GM21367 (cell line): ENCODE measurements around the gene CADPS2.

Experiments used
- ATAC-seq: cut with Tn5 transposase; IDR thresholded peaks from one replicate; pipeline ENCODE4 v1.9.1; 2021; ENCODE audit not compliant: unreplicated experiment

The CADPS2 gene

DNA sequence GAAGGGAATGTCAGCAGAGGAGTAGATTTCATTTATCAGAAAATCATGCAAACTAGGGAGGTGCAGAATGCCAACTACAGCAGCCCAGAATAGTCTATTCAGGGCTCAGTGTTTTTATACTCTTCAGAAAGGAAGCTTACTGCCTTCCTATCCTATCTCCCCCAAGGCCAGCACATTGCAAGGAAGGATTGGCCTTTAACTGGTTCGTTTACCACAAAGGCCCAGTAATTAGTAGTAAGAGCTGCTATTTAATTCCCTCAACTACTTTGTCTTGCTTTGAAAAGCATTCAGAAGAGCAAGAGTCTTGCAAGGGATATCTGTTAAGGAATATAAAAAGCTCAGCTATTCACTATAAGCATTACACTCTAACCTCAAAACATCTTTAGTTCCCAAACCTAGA, 97.1 kb downstream of the CADPS2 start:
- no peak for ATAC-seq

DNA sequence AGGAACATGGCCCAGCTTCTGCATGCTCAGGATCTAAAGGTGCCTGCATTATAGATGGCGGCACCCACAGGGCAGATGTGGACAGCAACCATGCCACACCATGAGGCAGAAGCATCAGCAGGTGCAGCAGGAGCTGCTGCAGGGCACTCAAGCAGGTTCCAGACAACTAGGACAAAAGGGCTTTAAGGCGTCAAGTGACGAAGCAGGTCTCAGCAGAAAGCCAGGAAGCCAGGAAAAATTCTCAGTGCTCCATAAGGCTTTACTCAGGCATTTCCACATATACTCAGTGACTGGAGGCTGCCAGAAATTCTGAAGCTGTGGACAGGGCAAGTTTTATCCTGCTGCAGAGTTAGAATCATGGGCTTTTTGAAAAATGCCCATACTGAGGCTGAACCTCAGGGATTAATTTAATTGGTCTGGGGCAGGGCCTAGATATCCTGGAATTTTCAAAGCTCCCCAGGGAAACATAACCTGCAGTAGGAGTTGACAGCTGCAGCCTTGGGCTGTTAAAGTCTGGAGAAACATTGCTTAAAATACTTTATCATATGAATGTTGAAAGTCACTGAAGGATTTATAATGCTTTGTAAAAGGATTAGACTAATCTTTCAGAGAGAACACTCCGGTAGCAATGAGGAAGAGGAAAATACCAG, 115.4 kb downstream of the CADPS2 start:
- no peak for ATAC-seq

DNA sequence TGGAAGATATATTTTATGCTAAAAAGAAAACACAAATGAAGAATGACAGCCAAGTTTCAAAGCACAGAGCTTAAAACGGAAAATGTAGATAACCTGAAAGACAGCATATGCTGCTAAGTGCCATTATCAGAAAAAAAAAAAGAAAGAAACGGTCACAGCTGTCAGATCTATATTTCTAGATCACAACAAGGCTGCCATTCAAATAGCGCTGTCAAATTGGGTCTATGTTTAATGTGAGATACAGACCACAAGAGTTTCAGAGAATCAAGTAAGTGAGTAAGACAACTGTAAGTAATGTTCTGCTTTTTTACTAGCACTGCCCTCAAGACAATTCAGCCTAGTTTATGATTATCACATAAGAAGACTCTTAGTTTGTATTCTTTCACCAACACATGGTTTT, 117.4 kb downstream of the CADPS2 start:
- no peak for ATAC-seq

DNA sequence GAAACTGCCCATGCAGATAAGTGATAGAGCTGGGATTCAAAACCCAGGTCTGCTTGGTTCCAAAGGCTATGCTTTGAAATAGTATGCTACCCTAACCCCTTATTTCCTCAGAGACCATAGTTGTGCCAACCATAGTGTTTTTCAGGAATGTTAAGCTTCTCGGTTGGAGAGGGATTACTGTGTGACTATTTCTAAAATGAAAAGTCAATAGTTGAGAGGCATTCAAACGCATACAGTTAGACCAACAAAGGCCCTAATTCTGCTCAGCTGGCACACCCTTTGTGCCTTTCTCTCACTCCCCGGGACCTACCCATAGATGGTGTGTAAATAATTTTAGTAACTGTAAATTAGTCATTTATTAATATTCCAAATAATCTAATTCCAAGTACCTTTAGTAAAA, 118.9 kb downstream of the CADPS2 start:
- no peak for ATAC-seq

DNA sequence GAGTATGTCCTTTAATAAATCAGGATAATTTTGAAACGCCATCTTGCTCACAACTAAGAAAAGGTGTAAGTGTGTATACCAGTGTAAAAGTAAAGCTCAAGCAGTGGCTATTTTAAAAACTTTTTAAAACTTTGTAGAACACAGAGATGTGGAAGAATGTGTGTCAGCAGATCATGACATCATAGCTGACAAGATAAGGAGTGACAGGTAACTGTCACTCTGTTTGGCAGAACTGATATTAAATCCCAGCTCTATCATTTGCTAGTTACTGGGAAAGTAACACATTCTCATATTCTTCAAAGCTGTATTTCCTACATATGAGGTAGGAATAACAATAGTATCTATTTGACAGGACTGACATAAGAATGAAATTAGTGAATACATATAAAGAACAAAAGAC, 119.7 kb downstream of the CADPS2 start:
- ATAC-seq, result no peak

DNA sequence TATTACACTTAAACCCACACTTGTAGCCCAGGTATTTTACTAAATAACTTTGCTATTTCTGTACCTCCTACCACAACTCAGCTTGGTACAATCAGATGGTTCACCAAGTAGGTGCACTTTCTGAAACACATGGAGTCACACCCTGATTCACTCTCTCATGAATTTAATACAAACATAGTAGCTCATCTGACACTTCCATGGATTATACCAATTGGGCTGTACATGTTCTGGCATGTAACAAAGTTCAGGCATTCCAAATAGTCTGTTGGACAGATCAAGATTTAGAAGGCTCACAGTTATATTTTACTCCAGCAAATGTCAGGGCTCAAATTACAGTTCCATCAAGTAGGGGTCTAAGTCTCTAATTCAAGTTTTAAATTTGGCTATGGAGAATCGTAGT, 121.4 kb downstream of the CADPS2 start:
- ATAC-seq, result no peak

DNA sequence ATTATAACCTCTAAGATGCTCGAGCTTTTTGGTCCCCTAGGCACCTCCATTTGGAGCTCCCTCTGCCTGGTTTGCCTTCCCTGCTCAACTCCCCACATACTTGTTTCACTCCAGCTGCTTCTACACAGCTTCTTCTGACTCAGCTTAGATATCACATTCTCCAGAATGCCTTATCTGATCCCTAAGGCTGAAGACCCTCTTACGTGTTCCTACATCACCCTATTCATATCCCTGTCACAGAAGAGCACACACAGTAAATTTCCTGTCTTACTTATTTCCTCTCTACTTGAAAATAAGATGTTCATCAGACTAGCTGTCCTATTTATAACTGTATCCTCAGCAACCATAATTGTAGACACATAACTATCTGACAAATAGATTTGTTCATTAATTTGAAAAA, 122.2 kb downstream of the CADPS2 start:
- no peak for ATAC-seq

DNA sequence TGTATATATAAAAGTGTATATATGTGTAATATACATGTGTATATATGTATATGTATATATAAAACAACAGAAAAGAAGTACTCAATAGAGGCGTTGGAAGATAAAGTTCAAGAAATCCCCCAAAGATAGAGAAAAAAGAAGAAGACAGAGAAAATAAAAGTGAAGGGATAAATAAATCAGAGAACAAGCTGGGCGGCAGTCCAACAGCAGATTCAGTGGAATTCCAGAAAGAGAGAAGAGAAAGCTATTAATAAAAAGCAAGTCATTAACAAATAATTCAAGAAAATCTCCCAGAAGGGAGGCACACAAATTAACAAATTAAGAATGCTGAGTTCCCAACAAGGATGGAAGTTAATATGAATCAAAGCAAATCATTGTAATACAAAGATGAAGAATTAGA, 124.2 kb downstream of the CADPS2 start:
- ATAC-seq, result no peak

DNA sequence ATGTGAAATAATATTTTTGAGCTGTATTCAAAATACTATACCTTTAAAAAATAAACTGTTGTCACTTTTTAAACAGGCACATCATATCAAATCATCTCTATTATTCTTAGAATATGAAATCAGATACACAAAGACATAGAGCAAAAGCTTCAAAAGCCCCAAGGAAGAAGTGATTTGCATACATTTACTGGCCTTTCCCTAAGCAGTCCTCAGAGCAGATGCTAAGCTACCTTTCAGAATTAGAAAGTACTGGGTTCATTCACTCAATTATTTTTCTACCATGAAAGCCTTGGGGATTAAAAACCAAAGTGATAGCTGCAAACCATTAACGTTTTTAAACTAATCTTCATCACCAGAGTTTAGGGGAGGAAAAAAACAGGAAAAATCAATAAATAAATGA, 127.8 kb downstream of the CADPS2 start:
- ATAC-seq, result no peak

DNA sequence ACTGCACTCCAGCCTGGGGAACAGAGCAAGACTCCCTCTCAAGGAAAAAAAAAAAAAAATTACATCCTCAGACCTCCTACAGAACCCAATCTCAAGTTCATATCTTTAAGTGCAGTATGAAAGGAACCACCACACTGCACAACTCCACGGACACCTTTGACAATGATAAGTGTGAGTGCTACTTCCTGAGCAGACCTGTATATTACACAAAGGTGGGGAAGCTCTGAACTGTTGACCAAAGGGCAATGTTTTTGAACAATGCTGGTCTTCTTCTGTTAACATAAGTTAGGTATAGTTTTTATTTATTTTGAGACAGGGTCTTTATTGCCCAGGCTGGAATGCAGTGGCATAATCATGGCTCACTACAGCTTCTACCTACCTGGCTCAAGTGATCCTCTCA, 129.4 kb downstream of the CADPS2 start:
- ATAC-seq, result no peak

DNA sequence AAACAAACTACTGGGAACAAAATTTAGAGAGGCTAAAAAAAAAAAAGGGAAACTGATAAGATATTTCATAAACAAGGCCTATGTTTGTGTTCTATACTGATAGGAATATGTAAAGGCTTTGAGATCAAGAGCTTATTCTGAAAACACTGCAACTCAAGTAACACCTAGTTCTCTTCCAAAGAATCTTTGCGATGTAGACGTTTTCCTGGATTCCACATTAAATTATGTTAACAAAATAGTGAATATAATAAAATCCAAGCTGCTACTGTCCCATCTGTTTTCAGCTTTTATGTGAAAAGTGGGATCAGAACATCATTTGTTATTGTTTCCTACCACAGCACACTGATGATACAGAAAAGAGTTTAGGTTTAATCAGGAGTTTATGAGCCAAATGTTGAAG, 130.6 kb downstream of the CADPS2 start:
- no peak for ATAC-seq

DNA sequence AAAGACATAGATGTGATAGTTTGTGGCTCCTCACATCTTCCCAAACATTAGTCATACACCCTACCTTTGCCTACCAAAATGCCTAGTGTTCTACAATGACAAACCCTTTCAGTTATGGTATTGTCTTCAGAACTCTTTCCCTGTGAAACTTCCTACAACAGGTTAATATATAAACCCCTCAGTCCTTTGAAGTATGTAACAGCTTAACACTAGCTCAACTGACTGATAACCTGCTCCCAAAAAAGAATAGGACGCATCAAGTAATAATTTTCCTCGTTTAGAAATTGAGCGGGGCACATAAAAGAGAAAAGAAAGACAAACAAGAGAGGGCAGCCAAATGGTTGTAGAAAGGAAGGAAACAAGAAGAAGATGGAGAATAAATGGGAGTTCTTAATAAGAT, 133.7 kb downstream of the CADPS2 start:
- ATAC-seq, result no peak

DNA sequence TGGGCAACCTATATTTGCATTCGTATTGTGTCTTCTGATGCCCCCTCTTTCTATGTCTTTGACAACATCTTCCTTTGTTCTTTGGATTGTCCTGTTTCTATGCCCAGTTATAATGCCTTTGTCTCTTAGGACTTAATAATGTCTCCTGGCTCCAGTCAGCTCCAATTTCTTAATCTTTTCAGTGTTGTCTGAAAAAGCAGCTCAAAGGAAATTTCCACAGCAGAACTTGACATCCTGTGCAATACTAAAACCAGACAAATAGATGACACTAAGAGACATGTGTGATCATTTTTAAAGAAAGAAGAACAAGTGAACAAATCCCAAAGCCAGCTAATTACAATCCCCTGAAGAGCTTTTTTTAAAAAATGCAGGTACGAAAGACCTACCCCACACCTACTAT, 135.9 kb downstream of the CADPS2 start:
- ATAC-seq, result no peak

DNA sequence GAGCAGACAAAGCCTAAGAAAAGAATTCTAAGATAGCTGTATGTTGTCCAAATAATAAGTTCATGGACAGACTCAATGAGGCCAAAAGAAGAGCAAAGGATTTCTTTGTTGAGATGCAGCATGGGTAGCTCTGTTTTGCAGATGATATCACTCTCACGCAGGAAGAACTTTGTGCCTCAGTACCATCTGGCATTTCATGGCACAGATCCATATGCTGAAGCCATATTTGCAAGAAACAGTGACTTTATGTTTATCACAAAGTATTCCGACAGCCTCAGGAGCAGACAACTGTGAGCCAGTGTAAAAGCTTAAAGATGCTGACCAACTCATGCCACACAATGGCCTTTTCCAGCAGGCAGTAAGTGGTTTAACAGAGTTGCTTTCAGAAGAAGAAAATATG, 138.1 kb downstream of the CADPS2 start:
- no peak for ATAC-seq

DNA sequence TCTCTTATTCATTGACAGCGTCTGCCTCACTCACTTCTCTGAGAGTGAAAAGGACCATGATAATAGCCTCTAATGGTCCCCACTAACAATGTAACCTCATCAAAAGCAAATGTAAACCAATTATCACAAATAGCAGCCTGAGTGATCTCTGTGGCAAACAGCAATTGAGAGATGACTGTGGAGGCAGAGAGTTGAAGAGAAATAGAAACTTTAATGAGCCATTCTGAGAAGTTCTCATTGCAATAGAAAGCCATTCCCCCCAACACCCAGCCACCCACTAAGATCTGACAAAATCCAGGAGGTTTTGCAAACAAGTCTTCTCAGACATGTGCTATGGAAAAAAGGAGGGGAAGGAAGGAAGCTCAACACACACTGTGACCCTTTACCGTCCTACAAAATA, 139.3 kb downstream of the CADPS2 start:
- ATAC-seq, result no peak

DNA sequence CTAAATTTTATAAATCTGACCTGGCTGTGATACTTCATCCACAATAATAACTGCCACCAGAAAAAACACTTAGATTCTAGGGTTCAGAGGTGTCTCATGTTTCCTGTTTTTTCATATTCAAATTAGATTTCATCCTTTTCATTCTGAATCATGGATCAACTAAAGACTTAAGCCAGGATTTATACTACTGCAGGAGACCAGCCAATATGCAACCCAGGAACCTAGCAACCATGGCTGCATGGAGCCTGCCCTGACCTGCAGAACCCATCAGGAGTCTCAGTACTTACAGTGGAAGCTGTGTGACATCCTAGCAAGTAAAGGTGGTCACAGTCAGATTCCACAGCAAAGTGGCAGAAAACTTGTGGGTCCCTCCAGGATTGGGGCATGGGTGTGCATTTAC, 143.0 kb downstream of the CADPS2 start:
- ATAC-seq, result no peak

DNA sequence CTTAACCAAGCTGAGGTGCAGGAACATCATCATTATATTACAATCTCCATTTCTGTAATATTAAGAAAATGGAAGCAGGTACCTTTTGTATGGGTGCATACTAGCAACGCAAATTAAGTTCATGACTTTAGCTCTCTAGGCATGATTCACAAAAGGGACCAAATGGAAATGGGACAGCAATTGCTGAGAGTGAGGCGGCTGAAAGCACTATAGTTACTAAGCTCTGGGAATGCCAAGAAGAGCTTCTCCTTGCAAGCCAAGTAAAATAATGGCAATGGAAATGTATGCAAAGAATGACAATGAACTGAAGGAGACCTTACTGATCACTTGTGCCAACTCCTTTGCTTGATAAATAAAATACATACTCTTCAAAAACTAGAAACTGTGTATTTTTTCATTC, 147.3 kb downstream of the CADPS2 start:
- no peak for ATAC-seq

DNA sequence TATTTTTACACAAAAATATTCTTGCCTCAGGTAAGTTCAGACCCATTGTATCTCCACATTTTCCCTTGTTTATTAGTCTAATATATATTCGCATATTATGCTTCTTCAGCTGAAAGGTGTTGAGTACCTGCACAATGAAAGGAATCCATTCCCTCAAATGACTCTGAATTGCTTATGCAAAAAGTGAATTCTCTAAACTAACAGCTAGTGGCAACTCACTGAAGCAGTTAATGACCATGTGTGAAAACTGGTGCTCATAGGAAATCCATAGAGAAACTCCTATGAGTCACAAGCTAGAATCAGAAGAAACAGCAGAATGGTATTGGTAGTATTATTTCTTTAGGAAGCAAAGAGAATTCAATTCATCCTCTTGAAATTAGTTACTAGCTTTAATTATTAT, 150.1 kb downstream of the CADPS2 start:
- no peak for ATAC-seq

DNA sequence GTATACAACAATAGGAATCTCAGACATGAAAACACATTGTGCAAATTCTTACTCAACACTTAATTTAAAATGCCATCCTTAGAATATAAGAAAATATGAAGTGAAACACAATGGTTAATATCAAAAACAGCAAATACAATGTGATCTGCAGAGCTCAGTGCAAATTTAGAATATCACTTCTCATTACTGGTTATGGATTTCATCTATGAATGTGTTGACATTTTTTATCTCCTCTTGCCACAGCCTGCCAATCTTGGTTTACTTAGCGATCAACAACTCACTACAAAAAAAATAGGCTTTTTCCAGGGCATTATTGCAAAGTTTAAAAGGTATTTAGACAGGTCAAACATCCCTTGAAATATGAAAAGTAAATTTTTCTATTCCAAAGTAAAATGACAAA, 158.5 kb downstream of the CADPS2 start:
- no peak for ATAC-seq

DNA sequence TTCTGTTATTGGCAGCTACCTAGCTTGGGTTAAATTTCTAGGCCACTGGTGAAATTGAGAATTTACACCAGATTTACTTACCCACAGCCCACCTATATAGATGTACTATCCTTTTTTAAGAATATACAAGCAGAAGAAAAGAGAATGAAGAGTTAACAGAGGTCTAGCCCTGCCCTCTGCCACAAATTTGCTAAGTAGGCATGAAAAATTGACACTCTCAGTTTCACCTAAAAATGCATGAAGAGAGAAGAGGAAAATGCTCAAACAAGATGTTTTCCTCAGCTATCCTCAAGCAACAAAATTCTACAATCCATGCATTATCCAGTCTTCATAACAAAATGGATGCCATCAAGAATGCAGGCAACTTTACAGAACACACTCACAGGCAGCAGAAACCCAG, 158.9 kb downstream of the CADPS2 start:
- no peak for ATAC-seq

DNA sequence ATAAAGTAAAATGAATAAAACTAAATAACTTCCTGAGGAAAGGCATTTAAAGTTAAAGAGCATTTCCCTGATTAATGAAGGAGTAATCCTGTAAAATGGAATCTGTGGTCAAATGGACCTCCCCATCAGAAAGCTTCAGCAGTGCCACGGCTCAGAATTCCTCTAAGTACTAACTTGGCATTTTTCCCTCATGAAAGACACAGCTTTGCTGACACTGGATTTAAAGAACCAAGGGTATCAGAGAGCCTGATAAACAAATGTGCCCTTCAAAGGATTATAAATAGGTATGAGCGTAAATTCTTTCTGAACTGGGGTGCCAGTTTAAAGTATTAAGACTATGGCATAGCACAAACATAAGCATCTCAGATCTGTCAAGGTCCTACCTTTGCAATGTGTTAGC, 159.4 kb downstream of the CADPS2 start:
- ATAC-seq, result no peak

DNA sequence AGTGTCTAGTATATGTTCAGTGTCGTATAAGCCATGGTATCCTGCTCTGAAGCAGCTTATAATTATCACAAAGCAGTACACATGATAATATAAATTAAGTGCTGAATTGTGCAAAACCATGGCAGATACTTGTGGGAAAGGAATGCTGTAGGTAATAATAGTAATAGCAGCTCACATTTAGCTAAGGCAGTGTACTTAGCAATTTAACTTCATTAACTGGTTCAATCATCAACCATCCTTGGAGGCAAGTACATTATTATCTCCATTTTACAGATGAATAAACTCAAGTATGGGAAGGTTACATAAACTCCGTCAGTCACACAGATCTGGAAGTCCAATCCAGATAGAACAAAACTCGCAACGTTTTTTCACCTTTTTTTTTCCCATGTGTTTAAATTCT, 161.9 kb downstream of the CADPS2 start:
- no peak for ATAC-seq

DNA sequence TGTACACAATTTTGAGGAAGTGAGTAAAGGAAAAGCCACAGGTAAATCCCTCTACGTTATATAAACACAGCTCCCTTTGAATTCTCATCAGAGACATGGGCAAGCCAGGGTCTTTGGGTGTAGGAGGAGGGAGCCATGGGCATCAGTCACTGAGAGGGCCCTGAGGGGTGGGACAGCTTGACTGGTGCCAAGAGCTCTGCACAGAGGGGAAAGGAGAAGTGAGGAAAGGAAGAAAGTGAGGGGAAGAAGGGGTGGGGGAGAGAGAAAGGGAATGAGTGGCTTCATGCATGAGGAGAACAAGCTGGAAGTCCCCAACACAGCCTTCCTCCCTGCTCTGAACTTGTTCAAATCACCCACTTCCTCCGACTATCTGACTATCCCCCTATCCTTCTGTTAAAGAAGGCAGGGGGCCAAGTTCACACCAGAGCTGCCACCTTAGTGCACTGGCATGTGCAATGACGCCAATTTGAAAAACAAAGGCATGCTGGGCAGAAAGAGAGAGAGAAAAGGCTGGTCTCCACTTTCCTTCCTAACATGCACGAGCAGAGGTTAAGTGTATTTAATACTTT, 167.2 kb downstream of the CADPS2 start:
- ATAC-seq, result no peak
